Measurements from ENCODE around the gene PRDM12. TPM values are rescaled to one million over a fixed set of nuclear protein-coding genes. Genes with fewer than 3 reads are reported as not detected.

The PRDM12 gene
- polyA plus RNA-seq, 1 experiment, result not detected

GRCh38 chr9:130693426-130694191 lies 29.2 kb downstream of the PRDM12 start, which contains the start of gene EXOSC2:
EXOSC2 (plus strand) TSS chr9:130693780; CDS start chr9:130693792, 12 bp downstream.
- Histone ChIP-seq H3K27me3 (ENCODE audit: control insufficient read depth, insufficient read depth, low read length) (no peaks in the 10 kb centered on the region), H3K4me3 (ENCODE audit: low read depth, low read length) (peak within 1 kb of the TSS; percentile 92), H3K27ac (ENCODE audit: low read depth, low read length) (peak within 1 kb of the TSS; percentile 21), H3K9me3 (ENCODE audit: control insufficient read depth, insufficient read depth, low read length) (peaks cover 5% of the 10 kb centered on the region)
- ChIA-PET POLR2A (interaction anchor here (0.6 to 0.8 kb wide), 4 partner anchors 10 to 198 kb away, joined by 3 to 4 read pairs (median 4); no protein-coding TSS in a partner anchor), CTCF (interaction anchor here (0.6 to 2.2 kb wide), 9 partner anchors 8 to 307 kb away, joined by 3 to 15 read pairs (median 4); no protein-coding TSS in a partner anchor)
- DNase-seq (ENCODE audit: low read depth, low spot score), result peak; percentile 96
- no peak for TF ChIP-seq CTCF (IDR thresholded peaks at IDR 0.05; ENCODE audit: low read depth, low read length)

GRCh38 chr9:130694205-130694604 lies 29.8 kb downstream of the PRDM12 start:
- no peak for DNase-seq (ENCODE audit: low read depth, low spot score)
- CTCF ChIA-PET, result interaction anchor here (0.6 to 2.1 kb wide), 4 partner anchors 9 to 15 kb away, joined by 3 to 15 read pairs (median 8); no protein-coding TSS in a partner anchor
- Histone ChIP-seq H3K27ac (ENCODE audit: low read depth, low read length) (peak overlapping the region; percentile 21), H3K9me3 (ENCODE audit: control insufficient read depth, insufficient read depth, low read length) (peaks cover 5% of the 10 kb centered on the region), H3K27me3 (ENCODE audit: control insufficient read depth, insufficient read depth, low read length) (no peaks in the 10 kb centered on the region), H3K4me3 (ENCODE audit: low read depth, low read length) (peak overlapping the region; percentile 92)
- no peak for TF ChIP-seq CTCF (IDR thresholded peaks at IDR 0.05; ENCODE audit: low read depth, low read length)
- POLR2A ChIA-PET, result interaction anchor here (0.6 kb wide), 1 partner anchor 197 kb away, joined by 4 read pairs; no protein-coding TSS in a partner anchor

GRCh38 chr9:130696139-130696650 lies 31.8 kb downstream of the PRDM12 start:
- DNase-seq (ENCODE audit: low read depth, low spot score), result no peak
- POLR2A ChIA-PET, result no interaction called here
- H3K27ac ChIP-seq (ENCODE audit: low read depth, low read length), result no peak overlapping the region
- peaks cover 5% of the 10 kb centered on the region for H3K9me3 ChIP-seq (ENCODE audit: control insufficient read depth, insufficient read depth, low read length)
- TF ChIP-seq CTCF (IDR thresholded peaks at IDR 0.05; ENCODE audit: low read depth, low read length), result no peak
- H3K4me3 ChIP-seq (ENCODE audit: low read depth, low read length), result no peak overlapping the region
- CTCF ChIA-PET, result interaction anchor here (1.5 kb wide), 1 partner anchor 11 kb away, joined by 4 read pairs; no protein-coding TSS in a partner anchor
- H3K27me3 ChIP-seq (ENCODE audit: control insufficient read depth, insufficient read depth, low read length), result no peaks in the 10 kb centered on the region

- H3K9me3 ChIP-seq (ENCODE audit: control insufficient read depth, insufficient read depth, low read length), result peaks cover 5% of the 10 kb centered on the region
- no peak overlapping the region for H3K27ac ChIP-seq (ENCODE audit: low read depth, low read length)
- no peaks in the 10 kb centered on the region for H3K27me3 ChIP-seq (ENCODE audit: control insufficient read depth, insufficient read depth, low read length)
- no peak for DNase-seq (ENCODE audit: low read depth, low spot score)
- no peak overlapping the region for H3K4me3 ChIP-seq (ENCODE audit: low read depth, low read length)
- TF ChIP-seq CTCF (IDR thresholded peaks at IDR 0.05; ENCODE audit: low read depth, low read length), result no peak
- POLR2A ChIA-PET, result no interaction called here
- CTCF ChIA-PET, result no interaction called here
These were observed 32.6 kb downstream of the PRDM12 start for GRCh38 chr9:130696996-130697395.

- Histone ChIP-seq H3K27me3 (ENCODE audit: control insufficient read depth, insufficient read depth, low read length) (no peaks in the 10 kb centered on the region), H3K9me3 (ENCODE audit: control insufficient read depth, insufficient read depth, low read length) (no peaks in the 10 kb centered on the region), H3K27ac (ENCODE audit: low read depth, low read length) (peak overlapping the region; percentile 31), H3K4me3 (ENCODE audit: low read depth, low read length) (no peak overlapping the region)
- TF ChIP-seq CTCF (IDR thresholded peaks at IDR 0.05; ENCODE audit: low read depth, low read length), result no peak
- ChIA-PET CTCF (interaction anchor here (0.5 to 13.5 kb wide), 5 partner anchors 9 to 348 kb away, joined by 4 to 390 read pairs (median 9); no protein-coding TSS in a partner anchor), POLR2A (no interaction called here)
- peak; percentile 26 for DNase-seq (ENCODE audit: low read depth, low spot score)
These were observed 34.1 kb downstream of the PRDM12 start for GRCh38 chr9:130698514-130698913.

Measured in AG04450 (cell line).